HepG2 (cell line): ENCODE results near the gene TDP2. TPM values are rescaled to one million over a fixed set of nuclear protein-coding genes. Genes with fewer than 3 reads are reported as not detected.
A peak's percentile ranks its signal among the peaks of the same experiment; 100 is the strongest.

ENCODE experiments used
- CBX5 ChIP-seq: sonication (generic); formaldehyde crosslinking; IDR thresholded peaks from 2 replicates; pipeline ENCODE4 v1.4.0; 2020; ENCODE audit warnings: missing genetic modification reagents, borderline replicate concordance
- HDAC6 ChIP-seq: fragments of 200-600 bp; sonication (generic); IDR thresholded peaks from 2 replicates; pipeline ENCODE4 v1.7.0; 2017; ENCODE audit warnings: mild to moderate bottlenecking, antibody characterized with exemption, low read length, low read depth
- IKZF4 ChIP-seq: sonication (generic); formaldehyde crosslinking; IDR thresholded peaks from 2 replicates; pipeline ENCODE4 v1.5.1; 2020; ENCODE audit warnings: borderline replicate concordance, mild to moderate bottlenecking, low read depth, missing genetic modification reagents; ENCODE audit errors: not compliant biosample characterization
- JUN ChIP-seq: sonication (generic); formaldehyde crosslinking; IDR thresholded peaks from 2 replicates; pipeline ENCODE4 v1.4.0; 2020; ENCODE audit warnings: mild to moderate bottlenecking, missing genetic modification reagents
- PCBP2 ChIP-seq: fragments of 200-400 bp; formaldehyde crosslinking; optimal IDR thresholded peaks from 2 replicates; pipeline ENCODE3; 2018; ENCODE audit warnings: low read length, low read depth; ENCODE audit not compliant: poor library complexity, severe bottlenecking
- YEATS4 ChIP-seq: sonication (generic); formaldehyde crosslinking; IDR thresholded peaks from 2 replicates; pipeline ENCODE4 v1.4.0; 2020; ENCODE audit warnings: missing genetic modification reagents, borderline replicate concordance
- ZFP41 ChIP-seq: sonication (generic); formaldehyde crosslinking; IDR thresholded peaks from 2 replicates; pipeline ENCODE4 v1.4.0; 2020; ENCODE audit warnings: mild to moderate bottlenecking, missing genetic modification reagents, borderline replicate concordance
- ZNF256 ChIP-seq: sonication (generic); formaldehyde crosslinking; conservative IDR thresholded peaks from 2 replicates; pipeline ENCODE4 v1.4.0; 2020; ENCODE audit warnings: missing genetic modification reagents
- ZNF335 ChIP-seq: sonication (generic); formaldehyde crosslinking; IDR thresholded peaks from 2 replicates; pipeline ENCODE4 v1.4.0; 2020; ENCODE audit warnings: missing genetic modification reagents
- ZNF430 ChIP-seq: sonication (generic); formaldehyde crosslinking; IDR thresholded peaks from 2 replicates; pipeline ENCODE4 v1.9.0; 2021; ENCODE audit warnings: mild to moderate bottlenecking, missing genetic modification reagents
- ZNF549 ChIP-seq: sonication (generic); formaldehyde crosslinking; IDR thresholded peaks from 2 replicates; pipeline ENCODE4 v1.5.0; 2020; ENCODE audit warnings: missing genetic modification reagents
- ZNF660 ChIP-seq: sonication (generic); formaldehyde crosslinking; IDR thresholded peaks from 2 replicates; pipeline ENCODE4 v1.5.1; 2020; ENCODE audit warnings: mild to moderate bottlenecking, low read depth, missing genetic modification reagents, borderline replicate concordance
- ZNF768 ChIP-seq: sonication (generic); formaldehyde crosslinking; IDR thresholded peaks from 2 replicates; pipeline ENCODE4 v1.4.0; 2020; ENCODE audit warnings: missing genetic modification reagents
- ZNF816 ChIP-seq: sonication (generic); formaldehyde crosslinking; IDR thresholded peaks from 2 replicates; pipeline ENCODE4 v1.8.0; 2022; ENCODE audit warnings: missing genetic modification reagents, mild to moderate bottlenecking, borderline replicate concordance
- polyA plus RNA-seq, 8 experiments: library from polyadenylated mRNA; depleted of rRNA in 3 of 8; stranded (reverse) in 7 of 8; unstranded in 1 of 8; fragments of >200 nt; fragmentation: Illumina TruSeq in 4 of 8; extraction: Trizol in 4 of 8; gene quantifications; 2 replicates each; pipeline versions ENCODE4 v1.2.1 to v1.2.3, GENCODE V29; 2011 to 2016; ENCODE audit warnings: low read depth in 4 of 8, missing spikeins in 1 of 8, mixed read lengths in 1 of 8; ENCODE audit not compliant: insufficient read depth in 1 of 8
- total RNA-seq, 5 experiments: library from RNA; depleted of rRNA; stranded (reverse); fragments of >200 nt; fragmentation: Illumina TruSeq; extraction: Trizol; gene quantifications; 2 replicates each; pipeline ENCODE4 v1.2.3, GENCODE V29; 2016; ENCODE audit warnings: low read depth in 1 of 5
- TF ChIP-seq, protein P1 (sequence below), 2 experiments: fragments of 450-650 bp in 1 of 2; sonication (generic) in 1 of 2; formaldehyde crosslinking in 1 of 2; IDR thresholded peaks; 2 replicates each; pipeline versions ENCODE4 v1.6.1 to v1.8.0; 2016 to 2022; ENCODE audit warnings: antibody characterized with exemption in 1 of 2, mild to moderate bottlenecking in 1 of 2, missing genetic modification reagents in 1 of 2
- TF ChIP-seq, protein P2 (sequence below): sonication (generic); formaldehyde crosslinking; conservative IDR thresholded peaks from 2 replicates; pipeline ENCODE4 v1.4.0; 2020; ENCODE audit warnings: mild to moderate bottlenecking, missing genetic modification reagents, moderate library complexity

The TDP2 gene
- total and polyA plus RNA-seq, 2 of the 13 experiments (the other 11 are each of a cell fraction or from before 2014, with no cell fraction given), result 30.5 to 42.6 TPM

- TF ChIP-seq, protein P1, sequence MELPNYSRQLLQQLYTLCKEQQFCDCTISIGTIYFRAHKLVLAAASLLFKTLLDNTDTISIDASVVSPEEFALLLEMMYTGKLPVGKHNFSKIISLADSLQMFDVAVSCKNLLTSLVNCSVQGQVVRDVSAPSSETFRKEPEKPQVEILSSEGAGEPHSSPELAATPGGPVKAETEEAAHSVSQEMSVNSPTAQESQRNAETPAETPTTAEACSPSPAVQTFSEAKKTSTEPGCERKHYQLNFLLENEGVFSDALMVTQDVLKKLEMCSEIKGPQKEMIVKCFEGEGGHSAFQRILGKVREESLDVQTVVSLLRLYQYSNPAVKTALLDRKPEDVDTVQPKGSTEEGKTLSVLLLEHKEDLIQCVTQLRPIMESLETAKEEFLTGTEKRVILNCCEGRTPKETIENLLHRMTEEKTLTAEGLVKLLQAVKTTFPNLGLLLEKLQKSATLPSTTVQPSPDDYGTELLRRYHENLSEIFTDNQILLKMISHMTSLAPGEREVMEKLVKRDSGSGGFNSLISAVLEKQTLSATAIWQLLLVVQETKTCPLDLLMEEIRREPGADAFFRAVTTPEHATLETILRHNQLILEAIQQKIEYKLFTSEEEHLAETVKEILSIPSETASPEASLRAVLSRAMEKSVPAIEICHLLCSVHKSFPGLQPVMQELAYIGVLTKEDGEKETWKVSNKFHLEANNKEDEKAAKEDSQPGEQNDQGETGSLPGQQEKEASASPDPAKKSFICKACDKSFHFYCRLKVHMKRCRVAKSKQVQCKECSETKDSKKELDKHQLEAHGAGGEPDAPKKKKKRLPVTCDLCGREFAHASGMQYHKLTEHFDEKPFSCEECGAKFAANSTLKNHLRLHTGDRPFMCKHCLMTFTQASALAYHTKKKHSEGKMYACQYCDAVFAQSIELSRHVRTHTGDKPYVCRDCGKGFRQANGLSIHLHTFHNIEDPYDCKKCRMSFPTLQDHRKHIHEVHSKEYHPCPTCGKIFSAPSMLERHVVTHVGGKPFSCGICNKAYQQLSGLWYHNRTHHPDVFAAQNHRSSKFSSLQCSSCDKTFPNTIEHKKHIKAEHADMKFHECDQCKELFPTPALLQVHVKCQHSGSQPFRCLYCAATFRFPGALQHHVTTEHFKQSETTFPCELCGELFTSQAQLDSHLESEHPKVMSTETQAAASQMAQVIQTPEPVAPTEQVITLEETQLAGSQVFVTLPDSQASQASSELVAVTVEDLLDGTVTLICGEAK (IDR thresholded peaks at IDR 0.05), result peak; percentile 59
- TF ChIP-seq, protein P1 (CRISPR knock-in tag; IDR thresholded peaks at IDR 0.05), result peak; percentile 82
- peak; percentile 89 for TF ChIP-seq YEATS4 (CRISPR knock-in tag)
- TF ChIP-seq ZNF430 (CRISPR knock-in tag), result peak; percentile 33; the same call in 1 of the 2 replicates
- TF ChIP-seq IKZF4, result no peak
- peak; percentile 83 for TF ChIP-seq ZNF768
- no peak for TF ChIP-seq ZNF660 (CRISPR knock-in tag)
- no peak; the same call in 1 of the 2 replicates for TF ChIP-seq ZNF256 (CRISPR knock-in tag)
- TF ChIP-seq ZFP41 (CRISPR knock-in tag), result peak; percentile 71; the same call in 1 of the 2 replicates
- TF ChIP-seq PCBP2, result no peak
- TF ChIP-seq JUN, result no peak; the same call in 1 of the 2 replicates
- TF ChIP-seq, protein P2, sequence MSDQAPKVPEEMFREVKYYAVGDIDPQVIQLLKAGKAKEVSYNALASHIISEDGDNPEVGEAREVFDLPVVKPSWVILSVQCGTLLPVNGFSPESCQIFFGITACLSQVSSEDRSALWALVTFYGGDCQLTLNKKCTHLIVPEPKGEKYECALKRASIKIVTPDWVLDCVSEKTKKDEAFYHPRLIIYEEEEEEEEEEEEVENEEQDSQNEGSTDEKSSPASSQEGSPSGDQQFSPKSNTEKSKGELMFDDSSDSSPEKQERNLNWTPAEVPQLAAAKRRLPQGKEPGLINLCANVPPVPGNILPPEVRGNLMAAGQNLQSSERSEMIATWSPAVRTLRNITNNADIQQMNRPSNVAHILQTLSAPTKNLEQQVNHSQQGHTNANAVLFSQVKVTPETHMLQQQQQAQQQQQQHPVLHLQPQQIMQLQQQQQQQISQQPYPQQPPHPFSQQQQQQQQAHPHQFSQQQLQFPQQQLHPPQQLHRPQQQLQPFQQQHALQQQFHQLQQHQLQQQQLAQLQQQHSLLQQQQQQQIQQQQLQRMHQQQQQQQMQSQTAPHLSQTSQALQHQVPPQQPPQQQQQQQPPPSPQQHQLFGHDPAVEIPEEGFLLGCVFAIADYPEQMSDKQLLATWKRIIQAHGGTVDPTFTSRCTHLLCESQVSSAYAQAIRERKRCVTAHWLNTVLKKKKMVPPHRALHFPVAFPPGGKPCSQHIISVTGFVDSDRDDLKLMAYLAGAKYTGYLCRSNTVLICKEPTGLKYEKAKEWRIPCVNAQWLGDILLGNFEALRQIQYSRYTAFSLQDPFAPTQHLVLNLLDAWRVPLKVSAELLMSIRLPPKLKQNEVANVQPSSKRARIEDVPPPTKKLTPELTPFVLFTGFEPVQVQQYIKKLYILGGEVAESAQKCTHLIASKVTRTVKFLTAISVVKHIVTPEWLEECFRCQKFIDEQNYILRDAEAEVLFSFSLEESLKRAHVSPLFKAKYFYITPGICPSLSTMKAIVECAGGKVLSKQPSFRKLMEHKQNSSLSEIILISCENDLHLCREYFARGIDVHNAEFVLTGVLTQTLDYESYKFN (CRISPR knock-in tag), result peak; percentile 81
- peak; percentile 94 for TF ChIP-seq ZNF549 (CRISPR knock-in tag)
- TF ChIP-seq HDAC6, result no peak
- TF ChIP-seq CBX5 (CRISPR knock-in tag), result peak; percentile 82
- TF ChIP-seq ZNF335, result peak; percentile 75; the same call in 1 of the 2 replicates
- peak; percentile 97 for TF ChIP-seq ZNF816 (CRISPR knock-in tag)
These were observed at the start of gene TDP2, which contains the start of gene ACOT13 (continued) for GRCh38 chr6:24666641-24667377.
